PFSK-1 (cell line): ENCODE measurements around the gene NCOA3.

Experiments
- TAF1 ChIP-seq: IDR thresholded peaks from 2 replicates; pipeline ENCODE4 v1.6.1; 2012; ENCODE audit warnings: low read length, control low read depth, borderline replicate concordance; ENCODE audit not compliant: insufficient read depth
- TF ChIP-seq, protein P1 (sequence below), 2 experiments: IDR thresholded peaks; 2 replicates each; pipeline versions ENCODE4 v1.6.1 to v1.8.0; 2011 to 2012; ENCODE audit warnings: low read depth in 2 of 2, low read length in 2 of 2, control low read depth in 1 of 2, inconsistent platforms in 1 of 2, mild to moderate bottlenecking in 1 of 2, moderate library complexity in 1 of 2; ENCODE audit not compliant: insufficient read depth in 1 of 2

DNA sequence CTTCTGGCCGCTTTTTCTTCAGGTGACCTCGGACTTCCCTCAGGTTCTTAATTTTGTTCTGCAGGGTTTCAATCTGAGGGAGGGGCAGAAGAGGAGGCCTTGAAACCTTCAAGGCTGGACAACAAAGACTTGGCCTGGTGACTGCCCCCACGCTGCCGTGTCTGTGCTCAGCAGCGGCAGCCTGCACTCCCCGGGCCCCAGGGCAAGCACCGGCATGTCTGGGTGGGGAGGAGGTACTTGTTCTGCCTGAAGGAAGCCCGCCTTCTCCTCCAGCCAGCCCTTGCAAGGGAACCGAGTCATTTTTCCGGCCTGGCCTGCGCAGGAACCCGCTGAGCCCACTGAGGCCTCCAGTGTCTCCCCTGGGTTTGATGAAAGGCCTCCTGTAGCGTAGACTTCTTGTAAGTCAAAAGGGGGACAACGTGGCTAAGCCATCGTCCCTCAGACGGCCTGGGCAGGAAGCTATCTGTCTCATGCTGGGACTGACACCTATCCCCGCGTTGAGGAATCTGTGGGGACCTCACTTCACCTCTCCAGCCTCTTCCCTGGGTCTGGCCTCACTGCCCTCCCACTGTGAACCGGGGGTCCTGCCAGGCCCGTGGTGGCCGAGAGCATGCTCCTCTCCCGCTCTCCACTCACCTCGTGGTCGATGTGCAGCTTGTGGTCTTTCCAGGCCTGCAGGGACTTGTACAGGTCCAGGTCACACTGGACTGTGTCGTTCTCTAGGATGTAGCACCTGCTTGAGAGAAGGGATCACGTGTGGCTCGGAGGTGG lies 163.7 kb downstream of the NCOA3 start:
- no peak for TF ChIP-seq TAF1
- TF ChIP-seq, protein P1, sequence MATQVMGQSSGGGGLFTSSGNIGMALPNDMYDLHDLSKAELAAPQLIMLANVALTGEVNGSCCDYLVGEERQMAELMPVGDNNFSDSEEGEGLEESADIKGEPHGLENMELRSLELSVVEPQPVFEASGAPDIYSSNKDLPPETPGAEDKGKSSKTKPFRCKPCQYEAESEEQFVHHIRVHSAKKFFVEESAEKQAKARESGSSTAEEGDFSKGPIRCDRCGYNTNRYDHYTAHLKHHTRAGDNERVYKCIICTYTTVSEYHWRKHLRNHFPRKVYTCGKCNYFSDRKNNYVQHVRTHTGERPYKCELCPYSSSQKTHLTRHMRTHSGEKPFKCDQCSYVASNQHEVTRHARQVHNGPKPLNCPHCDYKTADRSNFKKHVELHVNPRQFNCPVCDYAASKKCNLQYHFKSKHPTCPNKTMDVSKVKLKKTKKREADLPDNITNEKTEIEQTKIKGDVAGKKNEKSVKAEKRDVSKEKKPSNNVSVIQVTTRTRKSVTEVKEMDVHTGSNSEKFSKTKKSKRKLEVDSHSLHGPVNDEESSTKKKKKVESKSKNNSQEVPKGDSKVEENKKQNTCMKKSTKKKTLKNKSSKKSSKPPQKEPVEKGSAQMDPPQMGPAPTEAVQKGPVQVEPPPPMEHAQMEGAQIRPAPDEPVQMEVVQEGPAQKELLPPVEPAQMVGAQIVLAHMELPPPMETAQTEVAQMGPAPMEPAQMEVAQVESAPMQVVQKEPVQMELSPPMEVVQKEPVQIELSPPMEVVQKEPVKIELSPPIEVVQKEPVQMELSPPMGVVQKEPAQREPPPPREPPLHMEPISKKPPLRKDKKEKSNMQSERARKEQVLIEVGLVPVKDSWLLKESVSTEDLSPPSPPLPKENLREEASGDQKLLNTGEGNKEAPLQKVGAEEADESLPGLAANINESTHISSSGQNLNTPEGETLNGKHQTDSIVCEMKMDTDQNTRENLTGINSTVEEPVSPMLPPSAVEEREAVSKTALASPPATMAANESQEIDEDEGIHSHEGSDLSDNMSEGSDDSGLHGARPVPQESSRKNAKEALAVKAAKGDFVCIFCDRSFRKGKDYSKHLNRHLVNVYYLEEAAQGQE (IDR thresholded peaks at IDR 0.05; ENCODE audit: insufficient read depth in 1 of 2, low read depth in 2 of 2, low read length in 2 of 2), result no peak
